ENCODE data around the gene CBL. TPM values are rescaled to one million over a fixed set of nuclear protein-coding genes. Genes with fewer than 3 reads are reported as not detected.
A peak's percentile ranks its signal among the peaks of the same experiment; 100 is the strongest.

CBL gene
- total and polyA plus RNA-seq, 10 of the 15 experiments (the other 5 are each of a cell fraction or from before 2014, with no cell fraction given) = 3.9 to 27.1 (median 9.5) TPM

GRCh38 chr11:119306373-119306890 lies 100.3 kb downstream of the CBL start (continued):
- TF ChIP-seq, protein P1, sequence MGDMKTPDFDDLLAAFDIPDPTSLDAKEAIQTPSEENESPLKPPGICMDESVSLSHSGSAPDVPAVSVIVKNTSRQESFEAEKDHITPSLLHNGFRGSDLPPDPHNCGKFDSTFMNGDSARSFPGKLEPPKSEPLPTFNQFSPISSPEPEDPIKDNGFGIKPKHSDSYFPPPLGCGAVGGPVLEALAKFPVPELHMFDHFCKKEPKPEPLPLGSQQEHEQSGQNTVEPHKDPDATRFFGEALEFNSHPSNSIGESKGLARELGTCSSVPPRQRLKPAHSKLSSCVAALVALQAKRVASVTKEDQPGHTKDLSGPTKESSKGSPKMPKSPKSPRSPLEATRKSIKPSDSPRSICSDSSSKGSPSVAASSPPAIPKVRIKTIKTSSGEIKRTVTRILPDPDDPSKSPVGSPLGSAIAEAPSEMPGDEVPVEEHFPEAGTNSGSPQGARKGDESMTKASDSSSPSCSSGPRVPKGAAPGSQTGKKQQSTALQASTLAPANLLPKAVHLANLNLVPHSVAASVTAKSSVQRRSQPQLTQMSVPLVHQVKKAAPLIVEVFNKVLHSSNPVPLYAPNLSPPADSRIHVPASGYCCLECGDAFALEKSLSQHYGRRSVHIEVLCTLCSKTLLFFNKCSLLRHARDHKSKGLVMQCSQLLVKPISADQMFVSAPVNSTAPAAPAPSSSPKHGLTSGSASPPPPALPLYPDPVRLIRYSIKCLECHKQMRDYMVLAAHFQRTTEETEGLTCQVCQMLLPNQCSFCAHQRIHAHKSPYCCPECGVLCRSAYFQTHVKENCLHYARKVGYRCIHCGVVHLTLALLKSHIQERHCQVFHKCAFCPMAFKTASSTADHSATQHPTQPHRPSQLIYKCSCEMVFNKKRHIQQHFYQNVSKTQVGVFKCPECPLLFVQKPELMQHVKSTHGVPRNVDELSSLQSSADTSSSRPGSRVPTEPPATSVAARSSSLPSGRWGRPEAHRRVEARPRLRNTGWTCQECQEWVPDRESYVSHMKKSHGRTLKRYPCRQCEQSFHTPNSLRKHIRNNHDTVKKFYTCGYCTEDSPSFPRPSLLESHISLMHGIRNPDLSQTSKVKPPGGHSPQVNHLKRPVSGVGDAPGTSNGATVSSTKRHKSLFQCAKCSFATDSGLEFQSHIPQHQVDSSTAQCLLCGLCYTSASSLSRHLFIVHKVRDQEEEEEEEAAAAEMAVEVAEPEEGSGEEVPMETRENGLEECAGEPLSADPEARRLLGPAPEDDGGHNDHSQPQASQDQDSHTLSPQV (IDR thresholded peaks at IDR 0.05) = no peak
- TF ChIP-seq POU2F2 (IDR thresholded peaks at IDR 0.05; ENCODE audit: borderline replicate concordance, low read depth, low read length) (no peak), SMAD5 (IDR thresholded peaks at IDR 0.05; ENCODE audit: low read depth) (no peak), IRF5 (IDR thresholded peaks at IDR 0.05; ENCODE audit: borderline replicate concordance) (no peak), NFXL1 (IDR thresholded peaks at IDR 0.05; ENCODE audit: borderline replicate concordance) (no peak)

- intact Hi-C loops (cut with micrococcal nuclease; ENCODE audit: unreplicated experiment) (no loop called here), in situ Hi-C loops (cut with MboI) (no loop called here)
- 0% methylated on average over 1 of the region's 1 CpG for WGBS (ENCODE audit: insufficient coverage, insufficient replicate concordance, low lambda C conversion rate, missing lambda C conversion rate)
- FAIRE-seq (no peak), ATAC-seq (no peak; the same call in 2 of the 3 replicates), DNase-seq (ENCODE audit: low read depth, low spot score) (no peak)
- Histone ChIP-seq H2AFZ (ENCODE audit: control insufficient read depth, low read depth, low read length) (no peak overlapping the region), H3K36me3 (ENCODE audit: control insufficient read depth in 2 of 2, insufficient read depth in 2 of 2, low read length in 1 of 2) (peaks cover 13 to 14% of the 10 kb centered on the region in 2 experiments; a peak in 3 of 4 replicates), H3K9ac (ENCODE audit: control insufficient read depth, insufficient read depth, low read length) (no peak overlapping the region), H4K20me1 (ENCODE audit: control insufficient read depth, insufficient read depth) (no peaks in the 10 kb centered on the region), H3K27me3 (replicated peaks in 1 of 2; ENCODE audit: control insufficient read depth in 2 of 2, insufficient read depth in 2 of 2, low read length in 1 of 2) (no peaks in the 10 kb centered on the region), H3K4me2 (ENCODE audit: control insufficient read depth, insufficient read depth) (no peak overlapping the region), H3K9me3 (replicated peaks; ENCODE audit: control insufficient read depth, insufficient read depth, low read length) (no peaks in the 10 kb centered on the region), H3K4me3 (no peak overlapping the region), H3K4me1 (ENCODE audit: control insufficient read depth, insufficient read depth, low read length) (no peaks in the 10 kb centered on the region), H3K27ac (ENCODE audit: control insufficient read depth, insufficient read depth) (no peak overlapping the region), H3K79me2 (ENCODE audit: control insufficient read depth, insufficient read depth, low read length) (no peaks in the 10 kb centered on the region)
- no TSS peak for BruUV-seq (replicated peaks)
- ChIA-PET CTCF (interaction anchor here (1.0 to 5.1 kb wide), 12 partner anchors 9 to 223 kb away, joined by 3 to 45 read pairs (median 4); partner anchors contain the start of gene HMBS), SMC1A (ENCODE audit: uncharacterized antibody, unreplicated experiment) (interaction anchor here (0.6 to 2.7 kb wide), 3 partner anchors 7 to 17 kb away, joined by 3 to 8 read pairs (median 7); no protein-coding TSS in a partner anchor), RAD21 (ENCODE audit: unreplicated experiment) (interaction anchor here (1.0 to 1.6 kb wide), 3 partner anchors 14 to 101 kb away, joined by 3 to 4 read pairs (median 3); partner anchors contain the start of gene CBL), POLR2A (interaction anchor here (0.6 kb wide), 1 partner anchor 838 kb away, joined by 3 read pairs; no protein-coding TSS in a partner anchor)
- TF ChIP-seq BHLHE40 (IDR thresholded peaks at IDR 0.05; ENCODE audit: borderline replicate concordance in 1 of 2, low read depth in 2 of 2, low read length in 1 of 2) (no peak), CTCF (IDR thresholded peaks at IDR 0.05 in 2 of 3, conservative IDR thresholded peaks at IDR 0.05 in 1 of 3; ENCODE audit: control insufficient read depth in 2 of 3, extremely low read depth in 1 of 3, insufficient read depth in 1 of 3, low read depth in 3 of 3, low read length in 3 of 3) (peak in 1 of 3 experiments; percentile 28; a peak in 1 of 6 replicates), BCLAF1 (IDR thresholded peaks at IDR 0.05) (no peak), HDGF (IDR thresholded peaks at IDR 0.05) (no peak)
These were observed 101.1 kb downstream of the CBL start for GRCh38 chr11:119307219-119307618.

Data from GM12878 (cell line).